H1 (cell line): ENCODE measurements around the gene PPP2R2B. TPM values are rescaled to one million over a fixed set of nuclear protein-coding genes. Genes with fewer than 3 reads are reported as not detected.

Experiments
- CTCF ChIA-PET: fragments of 300-600 bp; sonication (Branson Sonifier 250); formaldehyde crosslinking; loops from one replicate; lab custom pipeline; 2021; ENCODE audit not compliant: partially characterized antibody; lab: Charles Lee
- POLR2A ChIA-PET: fragments of 300-600 bp; sonication (Branson Sonifier 250); formaldehyde crosslinking; loops from one replicate; lab custom pipeline; 2021; ENCODE audit warnings: inconsistent platforms; ENCODE audit not compliant: partially characterized antibody; lab: Charles Lee
- DNase-seq, 2 experiments: peaks; one replicate each; pipeline versions ENCODE4 v3.0.0 to v3.0.0-alpha.2; 2010 to 2022; ENCODE audit warnings: low spot score in 2 of 2, low read depth in 1 of 2, mixed read lengths in 1 of 2
- FAIRE-seq: peaks from 2 replicates; lab custom pipeline; 2011; peaks lifted over from hg19 to GRCh38; lab: Jason Lieb, UNC
- H2AFZ ChIP-seq: 2 replicates; pipeline ENCODE4 v1.8.1; 2012; ENCODE audit warnings: low read length, inconsistent platforms
- H2AK5ac ChIP-seq: 2 replicates; pipeline ENCODE4 v1.6.1; 2013; ENCODE audit warnings: low read depth, low read length
- H2BK120ac ChIP-seq: replicated peaks from 2 replicates; pipeline ENCODE3; 2013; ENCODE audit warnings: low read depth, low read length, inconsistent platforms
- H2BK12ac ChIP-seq: 2 replicates; pipeline ENCODE4 v1.6.1; 2013; ENCODE audit warnings: low read depth, low read length
- H2BK15ac ChIP-seq: 2 replicates; pipeline ENCODE4 v1.6.1; 2013; ENCODE audit warnings: low read length
- H2BK20ac ChIP-seq: 2 replicates; pipeline ENCODE4 v1.6.1; 2013; ENCODE audit warnings: low read length
- H2BK5ac ChIP-seq: 2 replicates; pipeline ENCODE4 v1.6.1; 2013; ENCODE audit warnings: low read depth, low read length
- H3K14ac ChIP-seq: 2 replicates; pipeline ENCODE4 v1.6.1; 2013; ENCODE audit warnings: inconsistent platforms; ENCODE audit not compliant: insufficient read length
- H3K18ac ChIP-seq: 2 replicates; pipeline ENCODE4 v1.6.1; 2013; ENCODE audit warnings: low read length; ENCODE audit errors: extremely low read depth
- H3K23ac ChIP-seq: 2 replicates; pipeline ENCODE4 v1.6.1; 2013; ENCODE audit warnings: inconsistent platforms; ENCODE audit not compliant: insufficient read length
- H3K23me2 ChIP-seq: 2 replicates; pipeline ENCODE4 v1.6.1; 2013; ENCODE audit warnings: low read depth, low read length
- H3K27ac ChIP-seq: 2 replicates; pipeline ENCODE4 v1.6.1; 2011; ENCODE audit warnings: low read depth, low read length, inconsistent platforms
- H3K27me3 ChIP-seq, 4 experiments: replicated peaks in 1 of 4; 1 replicate in 1 of 4; 2 replicates in 3 of 4; pipeline versions ENCODE4 v1.6.1 to v1.8.1; 2011 to 2013; ENCODE audit warnings: low read length in 3 of 4, mild to moderate bottlenecking in 3 of 4, inconsistent platforms in 2 of 4, mixed read lengths in 2 of 4, moderate library complexity in 1 of 4; ENCODE audit not compliant: control insufficient read depth in 3 of 4, insufficient read depth in 3 of 4; ENCODE audit errors: extremely low read depth in 1 of 4
- H3K36me3 ChIP-seq, 4 experiments: 2 replicates each; pipeline versions ENCODE4 v1.6.1 to v1.8.1; 2011 to 2013; ENCODE audit warnings: mild to moderate bottlenecking in 4 of 4, low read length in 3 of 4, moderate library complexity in 2 of 4, control low read depth in 1 of 4, inconsistent platforms in 1 of 4; ENCODE audit not compliant: insufficient read depth in 4 of 4, control insufficient read depth in 2 of 4
- H3K4ac ChIP-seq: replicated peaks from 2 replicates; pipeline ENCODE3; 2013; ENCODE audit warnings: low read length, low read depth, mixed read lengths, inconsistent platforms; ENCODE audit not compliant: insufficient read length
- H3K4me1 ChIP-seq, 4 experiments: replicated peaks in 1 of 4; 1 replicate in 1 of 4; 2 replicates in 3 of 4; pipeline versions ENCODE4 v1.6.1 to v1.8.1; 2011 to 2013; ENCODE audit warnings: low read length in 3 of 4, inconsistent platforms in 2 of 4, mixed read lengths in 1 of 4; ENCODE audit not compliant: insufficient read depth in 4 of 4, control insufficient read depth in 3 of 4
- H3K4me2 ChIP-seq, 2 experiments: 2 replicates each; pipeline versions ENCODE4 v1.6.1 to v1.8.1; 2011 to 2013; ENCODE audit warnings: low read depth in 2 of 2, low read length in 2 of 2, control low read depth in 1 of 2, inconsistent platforms in 1 of 2, mild to moderate bottlenecking in 1 of 2; ENCODE audit not compliant: insufficient read depth in 1 of 2
- H3K4me3 ChIP-seq, 4 experiments: fragments of 200-600, 300-600 bp in 1 of 4; sonication (generic), shearing (Covaris generic), sonication (Bioruptor Twin) in 1 of 4; 2 replicates each; pipeline versions ENCODE4 v1.5.1 to v1.8.1; 2011 to 2016; ENCODE audit warnings: low read length in 4 of 4, low read depth in 3 of 4, control low read depth in 2 of 4, inconsistent platforms in 2 of 4, mild to moderate bottlenecking in 2 of 4, mixed read lengths in 1 of 4, moderate library complexity in 1 of 4; ENCODE audit not compliant: insufficient read depth in 2 of 4; ENCODE audit errors: extremely low read depth in 1 of 4
- H3K56ac ChIP-seq: replicated peaks from 2 replicates; pipeline ENCODE3; 2013; ENCODE audit warnings: low read depth, mild to moderate bottlenecking, mixed read lengths, low read length, inconsistent platforms; ENCODE audit not compliant: insufficient read length
- H3K79me1 ChIP-seq: 2 replicates; pipeline ENCODE4 v1.6.1; 2013; ENCODE audit warnings: low read depth, low read length, control low read depth
- H3K79me2 ChIP-seq, 2 experiments: 2 replicates each; pipeline versions ENCODE4 v1.6.1 to v1.8.1; 2012 to 2013; ENCODE audit warnings: low read length in 2 of 2, mild to moderate bottlenecking in 2 of 2, inconsistent platforms in 1 of 2; ENCODE audit not compliant: insufficient read depth in 2 of 2, control insufficient read depth in 1 of 2
- H3K9ac ChIP-seq, 4 experiments: replicated peaks in 1 of 4; 1 replicate in 1 of 4; 2 replicates in 3 of 4; pipeline versions ENCODE4 v1.6.1 to v1.8.1; 2011 to 2013; ENCODE audit warnings: low read depth in 3 of 4, low read length in 3 of 4, control low read depth in 2 of 4, mild to moderate bottlenecking in 2 of 4, moderate library complexity in 2 of 4, inconsistent platforms in 1 of 4; ENCODE audit errors: extremely low read depth in 1 of 4
- H3K9me3 ChIP-seq, 2 experiments: 2 replicates each; pipeline versions ENCODE4 v1.6.1 to v1.8.1; 2012 to 2013; ENCODE audit warnings: mild to moderate bottlenecking in 2 of 2, moderate library complexity in 2 of 2, control low read depth in 1 of 2, inconsistent platforms in 1 of 2, low read depth in 1 of 2, low read length in 1 of 2, mixed read lengths in 1 of 2; ENCODE audit not compliant: insufficient read depth in 2 of 2
- H4K20me1 ChIP-seq, 2 experiments: replicated peaks in 1 of 2; 2 replicates each; pipeline versions ENCODE3 to v1.8.1; 2011 to 2013; ENCODE audit warnings: inconsistent platforms in 2 of 2, low read length in 2 of 2, mild to moderate bottlenecking in 1 of 2; ENCODE audit not compliant: insufficient read depth in 2 of 2, control insufficient read depth in 1 of 2
- H4K5ac ChIP-seq: 2 replicates; pipeline ENCODE4 v1.6.1; 2013; ENCODE audit warnings: low read length, low read depth, mixed read lengths, inconsistent platforms; ENCODE audit not compliant: insufficient read length
- H4K8ac ChIP-seq: 2 replicates; pipeline ENCODE4 v1.8.0; 2013; ENCODE audit warnings: mild to moderate bottlenecking, moderate library complexity, low read length, inconsistent platforms; ENCODE audit not compliant: insufficient read depth; ENCODE audit errors: extremely low read depth
- H4K91ac ChIP-seq: replicated peaks from 2 replicates; pipeline ENCODE3; 2013; ENCODE audit warnings: low read length, mixed read lengths, inconsistent platforms; ENCODE audit not compliant: insufficient read length
- ASH2L ChIP-seq: fragments of 200-600, 300-600 bp; sonication (generic); IDR thresholded peaks from one replicate; pipeline ENCODE4 v1.7.1; 2017; ENCODE audit warnings: low read length
- BRCA1 ChIP-seq: IDR thresholded peaks from 2 replicates; pipeline ENCODE4 v1.6.1; 2012; ENCODE audit warnings: low read depth, low read length, improper control_type of control experiment
- GTF2F1 ChIP-seq: IDR thresholded peaks from 2 replicates; pipeline ENCODE4 v1.6.1; 2012; ENCODE audit warnings: low read depth, low read length, improper control_type of control experiment, borderline replicate concordance
- JUN ChIP-seq: IDR thresholded peaks from 2 replicates; pipeline ENCODE4 v1.6.1; 2011; ENCODE audit warnings: low read depth, mild to moderate bottlenecking, improper control_type of control experiment, low read length
- MAFK ChIP-seq: IDR thresholded peaks from 2 replicates; pipeline ENCODE4 v1.6.1; 2012; ENCODE audit warnings: low read depth, mild to moderate bottlenecking, improper control_type of control experiment, low read length
- NRF1 ChIP-seq: IDR thresholded peaks from 2 replicates; pipeline ENCODE4 v1.6.1; 2011; ENCODE audit warnings: mild to moderate bottlenecking, low read depth, low read length, improper control_type of control experiment
- RBBP5 ChIP-seq: IDR thresholded peaks from 2 replicates; pipeline ENCODE4 v1.7.1; 2012; ENCODE audit warnings: low read depth, mild to moderate bottlenecking, inconsistent platforms, low read length, moderate library complexity, borderline replicate concordance
- RFX5 ChIP-seq: IDR thresholded peaks from 2 replicates; pipeline ENCODE4 v1.6.1; 2011; ENCODE audit warnings: low read depth, low read length, improper control_type of control experiment, borderline replicate concordance
- RNF2 ChIP-seq: fragments of 200-900, 300-1000 bp; sonication (generic); IDR thresholded peaks from 2 replicates; pipeline ENCODE4 v1.7.1; 2016; ENCODE audit warnings: borderline replicate concordance, low read depth, mild to moderate bottlenecking, antibody characterized with exemption, low read length; ENCODE audit not compliant: poor library complexity, severe bottlenecking; ENCODE audit errors: missing control alignments
- RXRA ChIP-seq: IDR thresholded peaks from 2 replicates; pipeline ENCODE4 v1.6.1; 2011; ENCODE audit warnings: low read depth, mild to moderate bottlenecking, low read length, moderate library complexity; ENCODE audit not compliant: insufficient read depth
- SIRT6 ChIP-seq: IDR thresholded peaks from one replicate; pipeline ENCODE4 v1.7.1; 2012; ENCODE audit warnings: low read length, inconsistent platforms
- SIX5 ChIP-seq: IDR thresholded peaks from 2 replicates; pipeline ENCODE4 v1.6.1; 2011; ENCODE audit warnings: mild to moderate bottlenecking, low read depth, low read length
- SP4 ChIP-seq: IDR thresholded peaks from 2 replicates; pipeline ENCODE4 v1.6.1; 2012; ENCODE audit warnings: low read length, inconsistent platforms
- TAF1 ChIP-seq: IDR thresholded peaks from 2 replicates; pipeline ENCODE4 v1.6.1; 2011; ENCODE audit warnings: mild to moderate bottlenecking, low read depth, low read length
- TEAD4 ChIP-seq: IDR thresholded peaks from 2 replicates; pipeline ENCODE4 v1.6.1; 2012; ENCODE audit warnings: low read depth, low read length, inconsistent platforms, mixed read lengths
- WGBS, 2 experiments: shearing (Covaris generic) in 1 of 2; methylation state at CpG; one replicate each; pipeline versions ENCODE4 v1.1.6 to v1.1.7; 2013 to 2015; ENCODE audit warnings: low lambda C conversion rate in 2 of 2, mixed read lengths in 2 of 2, inconsistent platforms in 1 of 2, low coverage in 1 of 2, missing lambda C conversion rate in 1 of 2; ENCODE audit not compliant: insufficient replicate concordance in 2 of 2, insufficient coverage in 1 of 2, insufficient read length in 1 of 2; ENCODE audit errors: extremely low coverage in 1 of 2, missing lambda C conversion rate in 1 of 2; 5-methylcytosine and 5-hydroxymethylcytosine counted together
- polyA plus RNA-seq, 7 experiments: library from polyadenylated mRNA; depleted of rRNA in 3 of 7; stranded (reverse) in 5 of 7; unstranded in 2 of 7; fragments of >200 nt in 5 of 7; fragments of 200-250 nt in 2 of 7; gene quantifications; 1 replicate in 5 of 7; 2 replicates in 1 of 7; 4 replicates in 1 of 7; pipeline versions ENCODE4 v1.2.1 to v1.2.3, GENCODE V29; 2011 to 2013; ENCODE audit warnings: missing spikeins in 2 of 7, mixed read lengths in 2 of 7
- total RNA-seq: library from RNA; stranded (reverse); fragmentation: NEBNext Ultra II Directional; extraction: Animal tissue kit (Norgen Biotek cat#: 25700); gene quantifications from 2 replicates; pipeline ENCODE4 v1.2.1, GENCODE V29; 2021
- TF ChIP-seq, protein P1 (sequence below): IDR thresholded peaks from 2 replicates; pipeline ENCODE4 v1.6.1; 2012; ENCODE audit warnings: inconsistent platforms

PPP2R2B gene
- total and polyA plus RNA-seq, 2 of the 8 experiments (the other 6 are each of a cell fraction or from before 2014, with no cell fraction given) = 21.1 to 37.1 TPM

GRCh38 chr5:146762830-146763229 is 115.7 kb downstream of the PPP2R2B start:
- H2AK5ac ChIP-seq = no peak overlapping the region
- DNase-seq = no peak
- H3K27ac ChIP-seq = no peak overlapping the region
- H3K56ac ChIP-seq = no peak overlapping the region
- ChIA-PET POLR2A (no interaction called here), CTCF (no interaction called here)
- no peaks in the 10 kb centered on the region for H3K79me1 ChIP-seq
- no peak overlapping the region for H3K14ac ChIP-seq
- H2BK20ac ChIP-seq = no peak overlapping the region
- no peak overlapping the region for H4K91ac ChIP-seq
- H3K36me3 ChIP-seq = no peaks in the 10 kb centered on the region
- H2BK5ac ChIP-seq = no peak overlapping the region
- H3K4me3 ChIP-seq = no peak overlapping the region
- H4K5ac ChIP-seq = no peak overlapping the region
- no peaks in the 10 kb centered on the region for H4K20me1 ChIP-seq
- no peaks in the 10 kb centered on the region for H3K4me1 ChIP-seq
- 89% methylated on average over 5 of the region's 5 CpGs; no CpG with 5 or more reads in 1 of the 2 experiments for WGBS, 2 experiments
- H3K9ac ChIP-seq = no peak overlapping the region
- no peak overlapping the region for H2BK12ac ChIP-seq
- no peaks in the 10 kb centered on the region for H3K79me2 ChIP-seq
- H2AFZ ChIP-seq = no peak overlapping the region
- H2BK15ac ChIP-seq = no peak overlapping the region
- FAIRE-seq = no peak
- no peak overlapping the region for H3K23ac ChIP-seq
- H3K18ac ChIP-seq = no peak overlapping the region
- no peaks in the 10 kb centered on the region for H3K23me2 ChIP-seq
- no peak overlapping the region for H2BK120ac ChIP-seq
- no peak overlapping the region for H3K4ac ChIP-seq
- H3K9me3 ChIP-seq = no peaks in the 10 kb centered on the region
- no peak overlapping the region for H4K8ac ChIP-seq
- H3K27me3 ChIP-seq = no peaks in the 10 kb centered on the region
- no peak overlapping the region for H3K4me2 ChIP-seq
- TF ChIP-seq GTF2F1 = no peak
- no peak for TF ChIP-seq JUN
- TF ChIP-seq RXRA = no peak
- no peak for TF ChIP-seq RBBP5
- no peak for TF ChIP-seq NRF1
- no peak for TF ChIP-seq BRCA1
- no peak for TF ChIP-seq MAFK
- TF ChIP-seq TEAD4 = no peak
- no peak for TF ChIP-seq SP4
- TF ChIP-seq SIRT6 = no peak
- no peak for TF ChIP-seq RNF2
- no peak for TF ChIP-seq TAF1
- TF ChIP-seq, protein P1, sequence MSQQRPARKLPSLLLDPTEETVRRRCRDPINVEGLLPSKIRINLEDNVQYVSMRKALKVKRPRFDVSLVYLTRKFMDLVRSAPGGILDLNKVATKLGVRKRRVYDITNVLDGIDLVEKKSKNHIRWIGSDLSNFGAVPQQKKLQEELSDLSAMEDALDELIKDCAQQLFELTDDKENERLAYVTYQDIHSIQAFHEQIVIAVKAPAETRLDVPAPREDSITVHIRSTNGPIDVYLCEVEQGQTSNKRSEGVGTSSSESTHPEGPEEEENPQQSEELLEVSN = no peak
- no peak for TF ChIP-seq ASH2L
- TF ChIP-seq SIX5 = no peak
- no peak for TF ChIP-seq RFX5
